H1 (cell line): ENCODE data around the gene WDR43. TPM values are rescaled to one million over a fixed set of nuclear protein-coding genes. Genes with fewer than 3 reads are reported as not detected.

Experiments used
- CTCF ChIA-PET: fragments of 300-600 bp; sonication (Branson Sonifier 250); formaldehyde crosslinking; loops from one replicate; lab custom pipeline; 2021; ENCODE audit not compliant: partially characterized antibody; lab: Charles Lee
- POLR2A ChIA-PET: fragments of 300-600 bp; sonication (Branson Sonifier 250); formaldehyde crosslinking; loops from one replicate; lab custom pipeline; 2021; ENCODE audit warnings: inconsistent platforms; ENCODE audit not compliant: partially characterized antibody; lab: Charles Lee
- DNase-seq, 2 experiments: peaks; one replicate each; pipeline versions ENCODE4 v3.0.0 to v3.0.0-alpha.2; 2010 to 2022; ENCODE audit warnings: low spot score in 2 of 2, low read depth in 1 of 2, mixed read lengths in 1 of 2
- FAIRE-seq: peaks from 2 replicates; lab custom pipeline; 2011; peaks lifted over from hg19 to GRCh38; lab: Jason Lieb, UNC
- H2AFZ ChIP-seq: 2 replicates; pipeline ENCODE4 v1.8.1; 2012; ENCODE audit warnings: low read length, inconsistent platforms
- H2AK5ac ChIP-seq: 2 replicates; pipeline ENCODE4 v1.6.1; 2013; ENCODE audit warnings: low read depth, low read length
- H2BK120ac ChIP-seq: replicated peaks from 2 replicates; pipeline ENCODE3; 2013; ENCODE audit warnings: low read depth, low read length, inconsistent platforms
- H2BK12ac ChIP-seq: 2 replicates; pipeline ENCODE4 v1.6.1; 2013; ENCODE audit warnings: low read depth, low read length
- H2BK15ac ChIP-seq: 2 replicates; pipeline ENCODE4 v1.6.1; 2013; ENCODE audit warnings: low read length
- H2BK20ac ChIP-seq: 2 replicates; pipeline ENCODE4 v1.6.1; 2013; ENCODE audit warnings: low read length
- H2BK5ac ChIP-seq: 2 replicates; pipeline ENCODE4 v1.6.1; 2013; ENCODE audit warnings: low read depth, low read length
- H3K14ac ChIP-seq: 2 replicates; pipeline ENCODE4 v1.6.1; 2013; ENCODE audit warnings: inconsistent platforms; ENCODE audit not compliant: insufficient read length
- H3K18ac ChIP-seq: 2 replicates; pipeline ENCODE4 v1.6.1; 2013; ENCODE audit warnings: low read length; ENCODE audit errors: extremely low read depth
- H3K23ac ChIP-seq: 2 replicates; pipeline ENCODE4 v1.6.1; 2013; ENCODE audit warnings: inconsistent platforms; ENCODE audit not compliant: insufficient read length
- H3K23me2 ChIP-seq: 2 replicates; pipeline ENCODE4 v1.6.1; 2013; ENCODE audit warnings: low read depth, low read length
- H3K27ac ChIP-seq: 2 replicates; pipeline ENCODE4 v1.6.1; 2011; ENCODE audit warnings: low read depth, low read length, inconsistent platforms
- H3K27me3 ChIP-seq, 4 experiments: replicated peaks in 1 of 4; 1 replicate in 1 of 4; 2 replicates in 3 of 4; pipeline versions ENCODE4 v1.6.1 to v1.8.1; 2011 to 2013; ENCODE audit warnings: low read length in 3 of 4, mild to moderate bottlenecking in 3 of 4, inconsistent platforms in 2 of 4, mixed read lengths in 2 of 4, moderate library complexity in 1 of 4; ENCODE audit not compliant: control insufficient read depth in 3 of 4, insufficient read depth in 3 of 4; ENCODE audit errors: extremely low read depth in 1 of 4
- H3K36me3 ChIP-seq, 4 experiments: 2 replicates each; pipeline versions ENCODE4 v1.6.1 to v1.8.1; 2011 to 2013; ENCODE audit warnings: mild to moderate bottlenecking in 4 of 4, low read length in 3 of 4, moderate library complexity in 2 of 4, control low read depth in 1 of 4, inconsistent platforms in 1 of 4; ENCODE audit not compliant: insufficient read depth in 4 of 4, control insufficient read depth in 2 of 4
- H3K4ac ChIP-seq: replicated peaks from 2 replicates; pipeline ENCODE3; 2013; ENCODE audit warnings: low read length, low read depth, mixed read lengths, inconsistent platforms; ENCODE audit not compliant: insufficient read length
- H3K4me1 ChIP-seq, 4 experiments: replicated peaks in 1 of 4; 1 replicate in 1 of 4; 2 replicates in 3 of 4; pipeline versions ENCODE4 v1.6.1 to v1.8.1; 2011 to 2013; ENCODE audit warnings: low read length in 3 of 4, inconsistent platforms in 2 of 4, mixed read lengths in 1 of 4; ENCODE audit not compliant: insufficient read depth in 4 of 4, control insufficient read depth in 3 of 4
- H3K4me2 ChIP-seq, 2 experiments: 2 replicates each; pipeline versions ENCODE4 v1.6.1 to v1.8.1; 2011 to 2013; ENCODE audit warnings: low read depth in 2 of 2, low read length in 2 of 2, control low read depth in 1 of 2, inconsistent platforms in 1 of 2, mild to moderate bottlenecking in 1 of 2; ENCODE audit not compliant: insufficient read depth in 1 of 2
- H3K4me3 ChIP-seq, 4 experiments: fragments of 200-600, 300-600 bp in 1 of 4; sonication (generic), shearing (Covaris generic), sonication (Bioruptor Twin) in 1 of 4; 2 replicates each; pipeline versions ENCODE4 v1.5.1 to v1.8.1; 2011 to 2016; ENCODE audit warnings: low read length in 4 of 4, low read depth in 3 of 4, control low read depth in 2 of 4, inconsistent platforms in 2 of 4, mild to moderate bottlenecking in 2 of 4, mixed read lengths in 1 of 4, moderate library complexity in 1 of 4; ENCODE audit not compliant: insufficient read depth in 2 of 4; ENCODE audit errors: extremely low read depth in 1 of 4
- H3K56ac ChIP-seq: replicated peaks from 2 replicates; pipeline ENCODE3; 2013; ENCODE audit warnings: low read depth, mild to moderate bottlenecking, mixed read lengths, low read length, inconsistent platforms; ENCODE audit not compliant: insufficient read length
- H3K79me1 ChIP-seq: 2 replicates; pipeline ENCODE4 v1.6.1; 2013; ENCODE audit warnings: low read depth, low read length, control low read depth
- H3K79me2 ChIP-seq, 2 experiments: 2 replicates each; pipeline versions ENCODE4 v1.6.1 to v1.8.1; 2012 to 2013; ENCODE audit warnings: low read length in 2 of 2, mild to moderate bottlenecking in 2 of 2, inconsistent platforms in 1 of 2; ENCODE audit not compliant: insufficient read depth in 2 of 2, control insufficient read depth in 1 of 2
- H3K9ac ChIP-seq, 4 experiments: replicated peaks in 1 of 4; 1 replicate in 1 of 4; 2 replicates in 3 of 4; pipeline versions ENCODE4 v1.6.1 to v1.8.1; 2011 to 2013; ENCODE audit warnings: low read depth in 3 of 4, low read length in 3 of 4, control low read depth in 2 of 4, mild to moderate bottlenecking in 2 of 4, moderate library complexity in 2 of 4, inconsistent platforms in 1 of 4; ENCODE audit errors: extremely low read depth in 1 of 4
- H3K9me3 ChIP-seq, 2 experiments: 2 replicates each; pipeline versions ENCODE4 v1.6.1 to v1.8.1; 2012 to 2013; ENCODE audit warnings: mild to moderate bottlenecking in 2 of 2, moderate library complexity in 2 of 2, control low read depth in 1 of 2, inconsistent platforms in 1 of 2, low read depth in 1 of 2, low read length in 1 of 2, mixed read lengths in 1 of 2; ENCODE audit not compliant: insufficient read depth in 2 of 2
- H4K20me1 ChIP-seq, 2 experiments: replicated peaks in 1 of 2; 2 replicates each; pipeline versions ENCODE3 to v1.8.1; 2011 to 2013; ENCODE audit warnings: inconsistent platforms in 2 of 2, low read length in 2 of 2, mild to moderate bottlenecking in 1 of 2; ENCODE audit not compliant: insufficient read depth in 2 of 2, control insufficient read depth in 1 of 2
- H4K5ac ChIP-seq: 2 replicates; pipeline ENCODE4 v1.6.1; 2013; ENCODE audit warnings: low read length, low read depth, mixed read lengths, inconsistent platforms; ENCODE audit not compliant: insufficient read length
- H4K8ac ChIP-seq: 2 replicates; pipeline ENCODE4 v1.8.0; 2013; ENCODE audit warnings: mild to moderate bottlenecking, moderate library complexity, low read length, inconsistent platforms; ENCODE audit not compliant: insufficient read depth; ENCODE audit errors: extremely low read depth
- H4K91ac ChIP-seq: replicated peaks from 2 replicates; pipeline ENCODE3; 2013; ENCODE audit warnings: low read length, mixed read lengths, inconsistent platforms; ENCODE audit not compliant: insufficient read length
- TAF1 ChIP-seq: IDR thresholded peaks from 2 replicates; pipeline ENCODE4 v1.6.1; 2011; ENCODE audit warnings: mild to moderate bottlenecking, low read depth, low read length
- WGBS, 2 experiments: shearing (Covaris generic) in 1 of 2; methylation state at CpG; one replicate each; pipeline versions ENCODE4 v1.1.6 to v1.1.7; 2013 to 2015; ENCODE audit warnings: low lambda C conversion rate in 2 of 2, mixed read lengths in 2 of 2, inconsistent platforms in 1 of 2, low coverage in 1 of 2, missing lambda C conversion rate in 1 of 2; ENCODE audit not compliant: insufficient replicate concordance in 2 of 2, insufficient coverage in 1 of 2, insufficient read length in 1 of 2; ENCODE audit errors: extremely low coverage in 1 of 2, missing lambda C conversion rate in 1 of 2; 5-methylcytosine and 5-hydroxymethylcytosine counted together
- polyA plus RNA-seq, 7 experiments: library from polyadenylated mRNA; depleted of rRNA in 3 of 7; stranded (reverse) in 5 of 7; unstranded in 2 of 7; fragments of >200 nt in 5 of 7; fragments of 200-250 nt in 2 of 7; gene quantifications; 1 replicate in 5 of 7; 2 replicates in 1 of 7; 4 replicates in 1 of 7; pipeline versions ENCODE4 v1.2.1 to v1.2.3, GENCODE V29; 2011 to 2013; ENCODE audit warnings: missing spikeins in 2 of 7, mixed read lengths in 2 of 7
- total RNA-seq: library from RNA; stranded (reverse); fragmentation: NEBNext Ultra II Directional; extraction: Animal tissue kit (Norgen Biotek cat#: 25700); gene quantifications from 2 replicates; pipeline ENCODE4 v1.2.1, GENCODE V29; 2021

The WDR43 gene
- total and polyA plus RNA-seq, 2 of the 8 experiments (the other 6 are each of a cell fraction or from before 2014, with no cell fraction given) = 57.8 to 142 TPM

DNA sequence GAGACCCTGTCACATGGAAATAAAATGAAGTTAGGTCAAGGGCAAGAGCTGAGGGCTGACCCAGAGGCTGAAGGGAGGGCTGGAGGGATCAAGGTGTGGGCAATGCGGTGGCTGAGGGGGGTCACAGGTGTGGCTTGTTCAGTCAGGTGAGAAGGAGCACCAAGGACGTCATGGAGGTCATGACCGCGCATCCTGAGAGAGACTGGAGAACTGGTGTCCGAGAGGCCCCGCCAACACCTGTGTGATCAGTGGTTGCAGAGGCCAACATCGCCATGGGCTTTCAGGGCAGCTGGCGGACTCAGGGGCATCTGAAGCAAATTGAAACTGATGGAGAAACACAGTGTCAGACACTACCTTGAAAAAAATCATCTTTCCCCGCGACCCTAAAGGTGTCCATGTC, 99.6 kb downstream of the WDR43 start:
- H3K23ac ChIP-seq = no peak overlapping the region
- H2BK12ac ChIP-seq = no peak overlapping the region
- H2BK5ac ChIP-seq = no peak overlapping the region
- TF ChIP-seq TAF1 = no peak
- TF ChIP-seq, all 59 proteins: peak for 0
- Histone ChIP-seq H2AFZ (no peak overlapping the region), H3K23me2 (no peaks in the 10 kb centered on the region; the same call in 1 of the 2 replicates), H4K91ac (no peak overlapping the region), H3K79me2 (no peaks in the 10 kb centered on the region), H3K4ac (no peak overlapping the region), H4K20me1 (no peaks in the 10 kb centered on the region), H2BK15ac (no peak overlapping the region), H3K9me3 (no peaks in the 10 kb centered on the region), H3K27ac (no peak overlapping the region), H4K8ac (no peak overlapping the region), H3K4me3 (no peak overlapping the region), H3K9ac (no peak overlapping the region), H2BK120ac (no peak overlapping the region), H3K4me1 (no peaks in the 10 kb centered on the region), H3K14ac (no peak overlapping the region), H3K79me1 (no peaks in the 10 kb centered on the region), H2BK20ac (no peak overlapping the region), H3K56ac (no peak overlapping the region), H3K4me2 (no peak overlapping the region), H2AK5ac (no peak overlapping the region), H4K5ac (no peak overlapping the region), H3K36me3 (no peaks in the 10 kb centered on the region), H3K18ac (no peak overlapping the region), H3K27me3 (no peaks in the 10 kb centered on the region)
- DNase-seq = no peak
- POLR2A ChIA-PET = no interaction called here
- no peak for FAIRE-seq
- CTCF ChIA-PET = interaction anchor here (0.5 to 1.4 kb wide), 4 partner anchors 15 to 41 kb away, joined by 3 to 4 read pairs (median 3); no protein-coding TSS in a partner anchor
- 92% methylated on average over 10 of the region's 10 CpGs; no CpG with 5 or more reads in 1 of the 2 experiments for WGBS, 2 experiments
